ENCODE data around the gene FREM1. TPM values are rescaled to one million over a fixed set of nuclear protein-coding genes. Genes with fewer than 3 reads are reported as not detected.

The FREM1 gene
- total and polyA plus RNA-seq, 2 of the 13 experiments (the other 11 are each of a cell fraction or from before 2014, with no cell fraction given): 64.3 to 202 TPM

DNA sequence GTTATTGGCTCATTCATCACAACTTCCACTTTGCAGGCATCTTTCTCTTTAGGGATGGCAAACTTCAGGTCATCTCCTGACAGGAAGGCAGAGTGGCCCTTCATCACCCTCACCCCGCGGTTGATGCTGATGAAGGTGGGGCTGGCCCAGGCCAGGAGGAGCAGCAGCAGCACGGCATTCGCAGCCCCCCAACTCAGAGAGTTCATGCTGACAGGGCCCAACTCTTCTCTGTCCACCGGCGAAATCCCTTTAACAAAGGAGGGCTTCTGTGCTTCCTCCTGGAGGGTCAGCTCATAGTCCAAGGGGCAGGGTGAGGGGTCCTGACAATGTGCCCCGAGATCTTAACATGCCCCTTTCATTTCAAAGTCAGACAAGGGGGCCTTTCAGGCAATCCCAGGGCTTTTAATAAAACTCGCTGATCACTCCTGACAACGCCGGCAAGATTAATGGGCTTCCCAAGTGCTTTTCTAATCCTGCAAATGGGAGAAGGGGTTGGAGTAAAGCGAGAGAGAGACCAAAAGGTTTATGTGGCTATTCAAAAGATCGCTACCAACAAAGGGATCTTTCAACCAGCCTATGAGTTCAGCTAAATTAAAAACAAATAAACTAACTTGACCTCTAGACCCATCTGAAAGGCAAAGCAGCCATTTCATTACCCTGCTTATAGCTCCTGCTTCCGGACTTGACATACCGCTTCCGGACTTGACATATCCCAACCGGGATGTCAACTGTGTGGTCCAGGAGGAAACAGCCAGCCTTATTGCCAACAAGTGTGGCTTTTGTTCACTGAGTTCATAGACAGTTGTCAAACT, 41.2 kb downstream of the FREM1 start (continued):
- no peak for TF ChIP-seq HDAC6 (IDR thresholded peaks at IDR 0.05; ENCODE audit: low read depth, low read length)
- TF ChIP-seq, protein P1, sequence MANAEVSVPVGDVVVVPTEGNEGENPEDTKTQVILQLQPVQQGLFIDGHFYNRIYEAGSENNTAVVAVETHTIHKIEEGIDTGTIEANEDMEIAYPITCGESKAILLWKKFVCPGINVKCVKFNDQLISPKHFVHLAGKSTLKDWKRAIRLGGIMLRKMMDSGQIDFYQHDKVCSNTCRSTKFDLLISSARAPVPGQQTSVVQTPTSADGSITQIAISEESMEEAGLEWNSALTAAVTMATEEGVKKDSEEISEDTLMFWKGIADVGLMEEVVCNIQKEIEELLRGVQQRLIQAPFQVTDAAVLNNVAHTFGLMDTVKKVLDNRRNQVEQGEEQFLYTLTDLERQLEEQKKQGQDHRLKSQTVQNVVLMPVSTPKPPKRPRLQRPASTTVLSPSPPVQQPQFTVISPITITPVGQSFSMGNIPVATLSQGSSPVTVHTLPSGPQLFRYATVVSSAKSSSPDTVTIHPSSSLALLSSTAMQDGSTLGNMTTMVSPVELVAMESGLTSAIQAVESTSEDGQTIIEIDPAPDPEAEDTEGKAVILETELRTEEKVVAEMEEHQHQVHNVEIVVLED (CRISPR knock-in tag; IDR thresholded peaks at IDR 0.05; ENCODE audit: borderline replicate concordance): peak; percentile 40; the same call in 1 of the 2 replicates
- TF ChIP-seq UBTF (CRISPR knock-in tag; IDR thresholded peaks at IDR 0.05): peak; percentile 63; the same call in 1 of the 2 replicates
- TF ChIP-seq FOXM1 (CRISPR knock-in tag; IDR thresholded peaks at IDR 0.05): no peak
- TF ChIP-seq, protein P2, sequence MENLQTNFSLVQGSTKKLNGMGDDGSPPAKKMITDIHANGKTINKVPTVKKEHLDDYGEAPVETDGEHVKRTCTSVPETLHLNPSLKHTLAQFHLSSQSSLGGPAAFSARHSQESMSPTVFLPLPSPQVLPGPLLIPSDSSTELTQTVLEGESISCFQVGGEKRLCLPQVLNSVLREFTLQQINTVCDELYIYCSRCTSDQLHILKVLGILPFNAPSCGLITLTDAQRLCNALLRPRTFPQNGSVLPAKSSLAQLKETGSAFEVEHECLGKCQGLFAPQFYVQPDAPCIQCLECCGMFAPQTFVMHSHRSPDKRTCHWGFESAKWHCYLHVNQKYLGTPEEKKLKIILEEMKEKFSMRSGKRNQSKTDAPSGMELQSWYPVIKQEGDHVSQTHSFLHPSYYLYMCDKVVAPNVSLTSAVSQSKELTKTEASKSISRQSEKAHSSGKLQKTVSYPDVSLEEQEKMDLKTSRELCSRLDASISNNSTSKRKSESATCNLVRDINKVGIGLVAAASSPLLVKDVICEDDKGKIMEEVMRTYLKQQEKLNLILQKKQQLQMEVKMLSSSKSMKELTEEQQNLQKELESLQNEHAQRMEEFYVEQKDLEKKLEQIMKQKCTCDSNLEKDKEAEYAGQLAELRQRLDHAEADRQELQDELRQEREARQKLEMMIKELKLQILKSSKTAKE (CRISPR knock-in tag; IDR thresholded peaks at IDR 0.05; ENCODE audit: borderline replicate concordance): peak; percentile 56; the same call in 1 of the 2 replicates
- no peak; the same call in 1 of the 2 replicates for TF ChIP-seq ZNF574 (CRISPR knock-in tag; IDR thresholded peaks at IDR 0.05)
- peak; percentile 89 for TF ChIP-seq ELF1 (CRISPR knock-in tag; IDR thresholded peaks at IDR 0.05)
- no peak for TF ChIP-seq NFIB (CRISPR knock-in tag; IDR thresholded peaks at IDR 0.05; ENCODE audit: borderline replicate concordance)
- peak; percentile 69; the same call in 1 of the 2 replicates for TF ChIP-seq ZNF12 (CRISPR knock-in tag; IDR thresholded peaks at IDR 0.05)
- TF ChIP-seq ISL2 (CRISPR knock-in tag; IDR thresholded peaks at IDR 0.05): peak; percentile 93
- TF ChIP-seq ZNF768 (CRISPR knock-in tag; IDR thresholded peaks at IDR 0.05): 0 out of 2 replicates have a peak, but pooled peaks have one; percentile 21
- no peak for TF ChIP-seq SOX6 (IDR thresholded peaks at IDR 0.05)
- peak; percentile 87 for TF ChIP-seq SOX6 (CRISPR knock-in tag; IDR thresholded peaks at IDR 0.05)
- peak; percentile 93 for TF ChIP-seq ZGPAT (CRISPR knock-in tag; IDR thresholded peaks at IDR 0.05)
- TF ChIP-seq SYNCRIP (IDR thresholded peaks at IDR 0.05; ENCODE audit: insufficient read depth, low read depth, low read length): no peak
- TF ChIP-seq TEAD3 (CRISPR knock-in tag; optimal IDR thresholded peaks at IDR 0.05; ENCODE audit: borderline replicate concordance): peak; percentile 78
